ENCODE measurements around the gene IL32. TPM values are rescaled to one million over a fixed set of nuclear protein-coding genes. Genes with fewer than 3 reads are reported as not detected.

Gene IL32
- polyA plus RNA-seq, 1 donor from 2014 or later, result not detected

DNA sequence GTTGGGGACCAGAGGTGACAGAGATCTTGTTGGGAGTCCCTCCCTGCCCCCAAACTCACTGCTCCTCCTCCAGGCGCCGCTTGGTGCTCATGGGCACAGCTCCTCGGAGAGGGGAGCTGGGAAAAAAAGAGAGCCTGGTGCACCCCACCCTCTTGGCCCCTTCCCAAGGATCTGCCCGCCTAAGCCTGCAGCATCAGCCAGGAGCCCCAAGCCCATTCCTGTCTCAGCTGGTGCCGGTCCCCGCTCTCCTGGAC, 42.1 kb upstream of the IL32 start:
- peak overlapping the region; percentile 83 for H3K9ac ChIP-seq (ENCODE audit: low read length)
- H3K4me3 ChIP-seq (ENCODE audit: low read length), result peak overlapping the region; percentile 82
- H3K27me3 ChIP-seq (ENCODE audit: insufficient read depth, low read depth, low read length), result peaks cover 23% of the 10 kb centered on the region
- H3K79me2 ChIP-seq (replicated peaks; ENCODE audit: insufficient read depth, low read length), result no peaks in the 10 kb centered on the region
- no peak overlapping the region for H3K27ac ChIP-seq (ENCODE audit: low read length)
- H3K4me2 ChIP-seq (ENCODE audit: low read length), result peak overlapping the region; percentile 71
- no peaks in the 10 kb centered on the region for H4K20me1 ChIP-seq (ENCODE audit: insufficient read depth)
- no peaks in the 10 kb centered on the region for H3F3A ChIP-seq (ENCODE audit: insufficient read depth, low read length, poor library complexity, severe bottlenecking)
- H3K9me3 ChIP-seq (ENCODE audit: low read length), result no peaks in the 10 kb centered on the region
- H3K36me3 ChIP-seq (ENCODE audit: insufficient read depth, low read length), result no peaks in the 10 kb centered on the region
- TF ChIP-seq TAF1 (IDR thresholded peaks at IDR 0.05; ENCODE audit: low read depth), result no peak
- TF ChIP-seq MXI1 (conservative IDR thresholded peaks at IDR 0.05; ENCODE audit: poor library complexity, severe bottlenecking), result no peak
- no peak for TF ChIP-seq EP300 (conservative IDR thresholded peaks at IDR 0.05; ENCODE audit: poor library complexity, severe bottlenecking)
- TF ChIP-seq, protein P1, sequence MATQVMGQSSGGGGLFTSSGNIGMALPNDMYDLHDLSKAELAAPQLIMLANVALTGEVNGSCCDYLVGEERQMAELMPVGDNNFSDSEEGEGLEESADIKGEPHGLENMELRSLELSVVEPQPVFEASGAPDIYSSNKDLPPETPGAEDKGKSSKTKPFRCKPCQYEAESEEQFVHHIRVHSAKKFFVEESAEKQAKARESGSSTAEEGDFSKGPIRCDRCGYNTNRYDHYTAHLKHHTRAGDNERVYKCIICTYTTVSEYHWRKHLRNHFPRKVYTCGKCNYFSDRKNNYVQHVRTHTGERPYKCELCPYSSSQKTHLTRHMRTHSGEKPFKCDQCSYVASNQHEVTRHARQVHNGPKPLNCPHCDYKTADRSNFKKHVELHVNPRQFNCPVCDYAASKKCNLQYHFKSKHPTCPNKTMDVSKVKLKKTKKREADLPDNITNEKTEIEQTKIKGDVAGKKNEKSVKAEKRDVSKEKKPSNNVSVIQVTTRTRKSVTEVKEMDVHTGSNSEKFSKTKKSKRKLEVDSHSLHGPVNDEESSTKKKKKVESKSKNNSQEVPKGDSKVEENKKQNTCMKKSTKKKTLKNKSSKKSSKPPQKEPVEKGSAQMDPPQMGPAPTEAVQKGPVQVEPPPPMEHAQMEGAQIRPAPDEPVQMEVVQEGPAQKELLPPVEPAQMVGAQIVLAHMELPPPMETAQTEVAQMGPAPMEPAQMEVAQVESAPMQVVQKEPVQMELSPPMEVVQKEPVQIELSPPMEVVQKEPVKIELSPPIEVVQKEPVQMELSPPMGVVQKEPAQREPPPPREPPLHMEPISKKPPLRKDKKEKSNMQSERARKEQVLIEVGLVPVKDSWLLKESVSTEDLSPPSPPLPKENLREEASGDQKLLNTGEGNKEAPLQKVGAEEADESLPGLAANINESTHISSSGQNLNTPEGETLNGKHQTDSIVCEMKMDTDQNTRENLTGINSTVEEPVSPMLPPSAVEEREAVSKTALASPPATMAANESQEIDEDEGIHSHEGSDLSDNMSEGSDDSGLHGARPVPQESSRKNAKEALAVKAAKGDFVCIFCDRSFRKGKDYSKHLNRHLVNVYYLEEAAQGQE (IDR thresholded peaks at IDR 0.05; ENCODE audit: borderline replicate concordance), result no peak
- no peak for TF ChIP-seq POLR2AphosphoS5 (IDR thresholded peaks at IDR 0.05)
- TF ChIP-seq, protein P2, sequence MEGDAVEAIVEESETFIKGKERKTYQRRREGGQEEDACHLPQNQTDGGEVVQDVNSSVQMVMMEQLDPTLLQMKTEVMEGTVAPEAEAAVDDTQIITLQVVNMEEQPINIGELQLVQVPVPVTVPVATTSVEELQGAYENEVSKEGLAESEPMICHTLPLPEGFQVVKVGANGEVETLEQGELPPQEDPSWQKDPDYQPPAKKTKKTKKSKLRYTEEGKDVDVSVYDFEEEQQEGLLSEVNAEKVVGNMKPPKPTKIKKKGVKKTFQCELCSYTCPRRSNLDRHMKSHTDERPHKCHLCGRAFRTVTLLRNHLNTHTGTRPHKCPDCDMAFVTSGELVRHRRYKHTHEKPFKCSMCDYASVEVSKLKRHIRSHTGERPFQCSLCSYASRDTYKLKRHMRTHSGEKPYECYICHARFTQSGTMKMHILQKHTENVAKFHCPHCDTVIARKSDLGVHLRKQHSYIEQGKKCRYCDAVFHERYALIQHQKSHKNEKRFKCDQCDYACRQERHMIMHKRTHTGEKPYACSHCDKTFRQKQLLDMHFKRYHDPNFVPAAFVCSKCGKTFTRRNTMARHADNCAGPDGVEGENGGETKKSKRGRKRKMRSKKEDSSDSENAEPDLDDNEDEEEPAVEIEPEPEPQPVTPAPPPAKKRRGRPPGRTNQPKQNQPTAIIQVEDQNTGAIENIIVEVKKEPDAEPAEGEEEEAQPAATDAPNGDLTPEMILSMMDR (IDR thresholded peaks at IDR 0.05; ENCODE audit: poor library complexity, severe bottlenecking), result no peak
- no peak for TF ChIP-seq RAD21 (conservative IDR thresholded peaks at IDR 0.05)
- TF ChIP-seq EZH2 (IDR thresholded peaks at IDR 0.05; ENCODE audit: borderline replicate concordance, insufficient read depth, low read length, poor library complexity, severe bottlenecking), result no peak
- TF ChIP-seq SMC3 (conservative IDR thresholded peaks at IDR 0.05; ENCODE audit: poor library complexity), result no peak
- no peaks in the 10 kb centered on the region for H3K9me2 ChIP-seq (ENCODE audit: insufficient read depth, low read length)
- peak overlapping the region; percentile 87 for H2AFZ ChIP-seq (ENCODE audit: low read depth, low read length)

DNA sequence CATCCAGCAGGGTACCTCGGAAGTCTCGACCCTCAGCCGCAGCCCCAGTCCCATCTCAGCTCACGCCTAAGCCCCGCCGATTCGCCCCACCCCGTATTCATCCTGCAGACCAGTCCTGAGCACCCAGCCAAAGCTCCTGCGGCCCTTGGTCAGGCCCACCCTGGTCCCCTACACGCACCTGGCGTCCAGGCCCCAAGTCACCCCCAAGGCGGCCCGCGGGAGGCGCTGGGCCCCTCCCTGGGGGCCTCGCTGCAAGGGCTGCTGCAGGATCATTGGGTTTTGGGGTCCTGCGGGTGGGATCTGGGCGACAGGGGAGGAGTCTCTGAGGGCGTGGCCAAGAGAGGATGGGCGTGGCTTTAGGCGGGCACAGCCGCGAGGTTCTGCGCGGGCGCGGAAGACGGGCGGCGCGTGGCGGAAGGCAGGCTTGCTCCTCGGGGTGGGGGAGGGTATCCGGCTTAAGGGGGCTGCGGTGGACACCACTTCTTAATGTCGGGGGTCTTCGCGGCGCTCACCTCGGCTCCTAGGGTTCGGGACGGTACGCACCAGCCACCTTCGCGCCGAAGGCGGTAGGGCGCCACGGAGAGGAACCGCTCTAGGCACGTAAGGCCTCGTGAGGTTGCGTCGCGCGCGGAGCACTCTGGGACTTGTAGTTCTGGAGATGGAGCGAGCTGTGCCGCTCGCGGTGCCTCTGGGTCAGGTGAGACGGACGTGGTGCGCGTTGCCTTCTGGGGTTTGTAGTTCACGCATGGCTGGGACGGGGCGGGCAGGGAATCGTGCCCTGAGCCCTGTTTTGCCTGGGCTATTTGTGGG, 41.6 kb upstream of the IL32 start, which contains the start of the genes HCFC1R1 and THOC6:
HCFC1R1 (minus strand) TSS at position 274 of the 810 bp plus-strand sequence; CDS start at position 273, 1 bp downstream.
THOC6 (plus strand) TSS at position 367 of the 810 bp plus-strand sequence; CDS start at position 659, 292 bp downstream.
- Histone ChIP-seq H4K20me1 (ENCODE audit: insufficient read depth) (no peaks in the 10 kb centered on the region), H3F3A (ENCODE audit: insufficient read depth, low read length, poor library complexity, severe bottlenecking) (no peaks in the 10 kb centered on the region), H3K79me2 (replicated peaks; ENCODE audit: insufficient read depth, low read length) (no peaks in the 10 kb centered on the region), H3K4me2 (ENCODE audit: low read length) (peak within 1 kb of the TSS; percentile 71), H3K27me3 (ENCODE audit: insufficient read depth, low read depth, low read length) (peaks cover 19% of the 10 kb centered on the region), H3K27ac (ENCODE audit: low read length) (peak within 1 kb of the TSS; percentile 76), H3K9me3 (ENCODE audit: low read length) (no peaks in the 10 kb centered on the region), H3K9me2 (ENCODE audit: insufficient read depth, low read length) (no peaks in the 10 kb centered on the region), H3K9ac (ENCODE audit: low read length) (peak within 1 kb of the TSS; percentile 83), H3K36me3 (ENCODE audit: insufficient read depth, low read length) (no peaks in the 10 kb centered on the region), H2AFZ (ENCODE audit: low read depth, low read length) (peak within 1 kb of the TSS; percentile 87), H3K4me3 (ENCODE audit: low read length) (peak within 1 kb of the TSS; percentile 82)
- TF ChIP-seq POLR2AphosphoS5 (IDR thresholded peaks at IDR 0.05) (peak; percentile 65), RAD21 (conservative IDR thresholded peaks at IDR 0.05) (no peak), MXI1 (conservative IDR thresholded peaks at IDR 0.05; ENCODE audit: poor library complexity, severe bottlenecking) (peak; percentile 94), EP300 (conservative IDR thresholded peaks at IDR 0.05; ENCODE audit: poor library complexity, severe bottlenecking) (peak; percentile 61), SMC3 (conservative IDR thresholded peaks at IDR 0.05; ENCODE audit: poor library complexity) (no peak), TAF1 (IDR thresholded peaks at IDR 0.05; ENCODE audit: low read depth) (peak; percentile 55), EZH2 (IDR thresholded peaks at IDR 0.05; ENCODE audit: borderline replicate concordance, insufficient read depth, low read length, poor library complexity, severe bottlenecking) (no peak)
- TF ChIP-seq, protein P2 (IDR thresholded peaks at IDR 0.05; ENCODE audit: poor library complexity, severe bottlenecking), result no peak
- TF ChIP-seq, protein P1 (IDR thresholded peaks at IDR 0.05; ENCODE audit: borderline replicate concordance), result no peak
